Measurements from ENCODE around the gene VAMP8. TPM values are rescaled to one million over a fixed set of nuclear protein-coding genes. Genes with fewer than 3 reads are reported as not detected.
A peak's percentile ranks its signal among the peaks of the same experiment; 100 is the strongest.

VAMP8 gene
- total RNA-seq (2021; fragmentation: NEBNext Ultra II Directional; extraction: Animal tissue kit (Norgen Biotek cat#: 25700)), result 34.4 and 38.1 TPM in 2 replicates
- 55.2 and 69.7 TPM in 2 replicates for polyA plus RNA-seq (2011; rRNA removed)
- 60.1 TPM for polyA plus RNA-seq (2011; cell fraction: cytosol; rRNA removed)
- 18.0 TPM for polyA plus RNA-seq (2011; cell fraction: nucleus; rRNA removed)
- polyA plus RNA-seq (2012, experiment 1 of 2), result 47.6 to 56.1 TPM (median 49.2 TPM) in 4 replicates
- 57.3 TPM for polyA plus RNA-seq (2012, experiment 2 of 2)
- 59.3 TPM for polyA plus RNA-seq (2013, experiment 1 of 2)
- 60.5 TPM for polyA plus RNA-seq (2013, experiment 2 of 2)
- 11.0 and 15.1 TPM in 2 replicates for polyA minus RNA-seq (2011; rRNA and poly(A)+ RNA removed)
- polyA minus RNA-seq (2011; cell fraction: cytosol; rRNA and poly(A)+ RNA removed), result 6.2 TPM
- polyA minus RNA-seq (2011; cell fraction: nucleus; rRNA and poly(A)+ RNA removed), result 5.6 TPM
- long read RNA-seq, experiment 1, transcript VAMP8-201 (3 exons, 774 nt), result major isoform, 23 of 31 reads
- long read RNA-seq, experiment 1, partial matches to known transcripts, result 6 of 31 reads
- long read RNA-seq, experiment 1, other reads (novel, unspliced or antisense), result 2 of 31 reads
- long read RNA-seq, experiment 2, partial matches to known transcripts, result 1 of 7 reads
- long read RNA-seq, experiment 2, other reads (novel, unspliced or antisense), result 4 of 7 reads

GRCh38 chr2:85577386-85578242, at the start of gene VAMP8:
Gene VAMP8 (plus strand): TSS chr2:85577586. CDS start chr2:85577647, 61 bp downstream.
- WGBS, 2 experiments (ENCODE audit: extremely low coverage in 1 of 2, insufficient coverage in 1 of 2, insufficient read length in 1 of 2, insufficient replicate concordance in 2 of 2, low coverage in 1 of 2, low lambda C conversion rate in 2 of 2, missing lambda C conversion rate in 1 of 2), result 10% methylated on average over 17 of the region's 19 CpGs; no CpG with 5 or more reads in 1 of the 2 experiments
- Histone ChIP-seq H3K27ac (ENCODE audit: low read depth, low read length) (no peak within 1 kb of the TSS), H3K79me1 (ENCODE audit: low read depth, low read length) (no peaks in the 10 kb centered on the region; the same call in 1 of the 2 replicates), H3K9me3 (ENCODE audit: insufficient read depth in 2 of 2, low read depth in 1 of 2, low read length in 1 of 2) (no peaks in the 10 kb centered on the region), H3K36me3 (ENCODE audit: control insufficient read depth in 2 of 4, insufficient read depth in 4 of 4, low read length in 3 of 4) (no peaks in the 10 kb centered on the region), H3K4me3 (ENCODE audit: extremely low read depth in 1 of 4, insufficient read depth in 2 of 4, low read depth in 3 of 4, low read length in 4 of 4) (peak within 1 kb of the TSS; percentile 32 to 62 (median 41); a peak in 6 of 8 replicates), H2BK120ac (replicated peaks; ENCODE audit: low read depth, low read length) (no peak within 1 kb of the TSS), H2AFZ (ENCODE audit: low read length) (no peak within 1 kb of the TSS), H4K91ac (replicated peaks; ENCODE audit: insufficient read length, low read length) (peak within 1 kb of the TSS; percentile 34), H2BK12ac (ENCODE audit: low read depth, low read length) (0 out of 2 replicates have a peak within 1 kb of the TSS, but pooled peaks have one; percentile 33), H3K4me2 (ENCODE audit: insufficient read depth in 1 of 2, low read depth in 2 of 2, low read length in 2 of 2) (peak within 1 kb of the TSS; percentile 78 to 79), H2AK5ac (ENCODE audit: low read depth, low read length) (no peak within 1 kb of the TSS), H4K8ac (ENCODE audit: extremely low read depth, insufficient read depth, low read length) (0 out of 2 replicates have a peak within 1 kb of the TSS, but pooled peaks have one; percentile 68), H2BK20ac (ENCODE audit: low read length) (no peak within 1 kb of the TSS), H4K5ac (ENCODE audit: insufficient read length, low read depth, low read length) (no peak within 1 kb of the TSS), H3K9ac (replicated peaks in 1 of 4; ENCODE audit: extremely low read depth in 1 of 4, low read depth in 3 of 4, low read length in 3 of 4) (peak within 1 kb of the TSS in 1 of 4 experiments; percentile 34; a peak in 3 of 7 replicates), H3K18ac (ENCODE audit: extremely low read depth, low read length) (peak within 1 kb of the TSS; percentile 48; the same call in 1 of the 2 replicates), H2BK5ac (ENCODE audit: low read depth, low read length) (peak within 1 kb of the TSS; percentile 78; the same call in 1 of the 2 replicates), H3K23me2 (ENCODE audit: low read depth, low read length) (peaks cover 2% of the 10 kb centered on the region; the same call in 1 of the 2 replicates), H3K14ac (ENCODE audit: insufficient read length) (no peak within 1 kb of the TSS), H3K79me2 (ENCODE audit: control insufficient read depth in 1 of 2, insufficient read depth in 2 of 2, low read length in 2 of 2) (no peaks in the 10 kb centered on the region), H3K4ac (replicated peaks; ENCODE audit: insufficient read length, low read depth, low read length) (no peak within 1 kb of the TSS), H3K27me3 (replicated peaks in 1 of 4; ENCODE audit: control insufficient read depth in 3 of 4, extremely low read depth in 1 of 4, insufficient read depth in 3 of 4, low read length in 3 of 4) (peaks cover 0 to 13% (median under 1%) of the 10 kb centered on the region in 4 experiments; a peak in 1 of 7 replicates), H2BK15ac (ENCODE audit: low read length) (0 out of 2 replicates have a peak within 1 kb of the TSS, but pooled peaks have one; percentile 61), H3K56ac (replicated peaks; ENCODE audit: insufficient read length, low read depth, low read length) (peak within 1 kb of the TSS; percentile 17), H4K20me1 (replicated peaks in 1 of 2; ENCODE audit: control insufficient read depth in 1 of 2, insufficient read depth in 2 of 2, low read length in 2 of 2) (no peaks in the 10 kb centered on the region), H3K4me1 (replicated peaks in 1 of 4; ENCODE audit: control insufficient read depth in 3 of 4, insufficient read depth in 4 of 4, low read length in 3 of 4) (peaks cover 2 to 14% (median 7%) of the 10 kb centered on the region in 4 experiments), H3K23ac (ENCODE audit: insufficient read length) (no peak within 1 kb of the TSS)
- FAIRE-seq, result no peak
- TF ChIP-seq RBBP5 (IDR thresholded peaks at IDR 0.05; ENCODE audit: borderline replicate concordance, low read depth, low read length) (peak; percentile 57; the same call in 1 of the 2 replicates), CBX5 (IDR thresholded peaks at IDR 0.05; ENCODE audit: low read depth, low read length) (no peak), ASH2L (IDR thresholded peaks at IDR 0.05; ENCODE audit: low read length) (peak; percentile 60), TAF1 (IDR thresholded peaks at IDR 0.05; ENCODE audit: low read depth, low read length) (peak; percentile 27; the same call in 1 of the 2 replicates), RFX5 (IDR thresholded peaks at IDR 0.05; ENCODE audit: borderline replicate concordance, low read depth, low read length) (no peak), SIN3A (conservative IDR thresholded peaks at IDR 0.05 in 1 of 2, IDR thresholded peaks at IDR 0.05 in 1 of 2; ENCODE audit: low read depth in 1 of 2, low read length in 2 of 2) (peak; percentile 31 to 55; a peak in 1 of 4 replicates), POLR2A (IDR thresholded peaks at IDR 0.05; ENCODE audit: control extremely low read depth in 1 of 2, low read depth in 2 of 2, low read length in 2 of 2) (0 out of 3 replicates have a peak, but pooled peaks of 1 of the 2 experiments have one; percentile 19)
- POLR2A ChIA-PET (ENCODE audit: partially characterized antibody), result interaction anchor here (0.6 to 4.1 kb wide), 17 partner anchors 10 to 491 kb away, joined by 3 to 28 read pairs (median 5); partner anchors contain the start of genes C2orf68, ELMOD3, GGCX and MAT2A
- DNase-seq (ENCODE audit: low read depth in 1 of 2, low spot score in 2 of 2), result peak; percentile 53 to 80
- CTCF ChIA-PET (ENCODE audit: partially characterized antibody), result interaction anchor here (0.6 to 1.9 kb wide), 4 partner anchors 14 to 185 kb away, joined by 3 to 7 read pairs (median 4); no protein-coding TSS in a partner anchor

Measured in H1 (cell line).